22Rv1 (cell line): ENCODE data around the gene EFCAB7.

ENCODE experiments used
- H3K27ac ChIP-seq: fragments of 450-650 bp; 2 replicates; pipeline ENCODE4 v1.5.1; 2017
- ZFX ChIP-seq: fragments of 450-650 bp; IDR thresholded peaks from 2 replicates; pipeline ENCODE4 v1.6.1; 2017; ENCODE audit warnings: antibody characterized with exemption, borderline replicate concordance
- TF ChIP-seq, protein P1 (sequence below): fragments of 450-650 bp; IDR thresholded peaks from 2 replicates; pipeline ENCODE4 v1.5.1; 2017; ENCODE audit warnings: mild to moderate bottlenecking

The EFCAB7 gene

DNA sequence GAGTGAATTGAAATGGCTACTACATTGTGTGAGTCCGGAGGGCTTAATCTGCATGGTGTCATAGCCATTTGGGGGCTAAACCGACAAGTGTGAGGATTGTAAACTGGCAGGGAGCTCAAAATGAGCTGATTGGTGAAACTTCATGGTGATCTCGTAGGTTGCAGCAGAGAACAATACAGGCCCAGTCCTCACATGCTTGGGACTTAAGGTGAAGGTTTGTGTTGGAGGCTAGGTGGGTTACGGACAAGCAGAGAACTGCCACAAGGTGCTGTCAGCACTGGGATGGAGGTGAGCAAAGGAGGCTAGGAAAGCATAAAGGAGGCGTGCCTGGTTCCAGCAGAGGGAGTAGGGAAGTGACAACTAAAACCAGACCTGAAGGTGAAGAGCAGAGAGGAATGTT lies 79.3 kb downstream of the EFCAB7 start:
- no peak overlapping the region for H3K27ac ChIP-seq
- TF ChIP-seq ZFX = no peak
- TF ChIP-seq, protein P1, sequence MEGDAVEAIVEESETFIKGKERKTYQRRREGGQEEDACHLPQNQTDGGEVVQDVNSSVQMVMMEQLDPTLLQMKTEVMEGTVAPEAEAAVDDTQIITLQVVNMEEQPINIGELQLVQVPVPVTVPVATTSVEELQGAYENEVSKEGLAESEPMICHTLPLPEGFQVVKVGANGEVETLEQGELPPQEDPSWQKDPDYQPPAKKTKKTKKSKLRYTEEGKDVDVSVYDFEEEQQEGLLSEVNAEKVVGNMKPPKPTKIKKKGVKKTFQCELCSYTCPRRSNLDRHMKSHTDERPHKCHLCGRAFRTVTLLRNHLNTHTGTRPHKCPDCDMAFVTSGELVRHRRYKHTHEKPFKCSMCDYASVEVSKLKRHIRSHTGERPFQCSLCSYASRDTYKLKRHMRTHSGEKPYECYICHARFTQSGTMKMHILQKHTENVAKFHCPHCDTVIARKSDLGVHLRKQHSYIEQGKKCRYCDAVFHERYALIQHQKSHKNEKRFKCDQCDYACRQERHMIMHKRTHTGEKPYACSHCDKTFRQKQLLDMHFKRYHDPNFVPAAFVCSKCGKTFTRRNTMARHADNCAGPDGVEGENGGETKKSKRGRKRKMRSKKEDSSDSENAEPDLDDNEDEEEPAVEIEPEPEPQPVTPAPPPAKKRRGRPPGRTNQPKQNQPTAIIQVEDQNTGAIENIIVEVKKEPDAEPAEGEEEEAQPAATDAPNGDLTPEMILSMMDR = no peak

DNA sequence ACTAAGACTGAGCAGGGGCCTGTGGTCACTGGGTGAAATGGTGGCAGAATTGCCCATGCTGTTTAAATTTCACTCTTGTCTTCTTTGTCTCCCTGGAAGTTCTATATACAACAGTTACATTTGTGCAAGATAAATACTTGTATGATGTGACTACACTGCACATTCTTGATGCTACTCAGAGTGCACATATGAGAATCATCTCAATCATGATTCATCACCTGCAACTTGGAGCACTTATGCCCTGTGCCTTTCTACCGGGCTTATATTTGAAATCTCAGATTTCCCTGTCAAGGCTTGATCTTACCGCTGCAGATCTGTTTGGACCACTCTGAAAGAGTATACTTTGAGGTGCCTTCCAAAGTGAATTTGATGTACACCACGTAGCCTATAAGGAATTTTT lies 80.5 kb downstream of the EFCAB7 start:
- TF ChIP-seq, protein P1 = no peak
- TF ChIP-seq ZFX = no peak
- no peak overlapping the region for H3K27ac ChIP-seq

DNA sequence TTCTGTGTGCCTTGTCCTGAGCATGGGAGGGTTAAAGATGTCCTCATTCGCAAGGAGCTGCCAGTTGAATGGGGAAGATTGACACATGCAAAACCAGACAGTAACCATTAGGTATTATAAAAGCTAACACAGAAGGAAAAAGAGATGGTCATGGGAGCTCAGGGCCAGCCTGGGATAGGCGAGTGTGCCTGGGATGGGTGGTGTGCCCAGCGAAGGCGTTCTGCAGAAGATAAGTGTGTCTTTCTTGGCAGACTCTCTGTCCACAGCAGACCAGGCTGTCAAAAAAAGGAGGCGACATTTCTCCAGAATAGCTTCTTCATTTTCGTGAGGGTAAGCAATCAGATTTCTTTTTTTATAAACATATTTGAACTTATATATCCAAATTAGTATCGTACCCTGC lies 84.0 kb downstream of the EFCAB7 start:
- H3K27ac ChIP-seq = no peak overlapping the region
- no peak for TF ChIP-seq ZFX
- TF ChIP-seq, protein P1 = no peak

GRCh38 chr1:63611231-63611630 lies 87.9 kb downstream of the EFCAB7 start:
- H3K27ac ChIP-seq = no peak overlapping the region
- TF ChIP-seq, protein P1 = no peak
- TF ChIP-seq ZFX = no peak

- no peak for TF ChIP-seq ZFX
- TF ChIP-seq, protein P1 = no peak
- H3K27ac ChIP-seq = no peak overlapping the region
These were observed 89.2 kb downstream of the EFCAB7 start for GRCh38 chr1:63612564-63612963.

DNA sequence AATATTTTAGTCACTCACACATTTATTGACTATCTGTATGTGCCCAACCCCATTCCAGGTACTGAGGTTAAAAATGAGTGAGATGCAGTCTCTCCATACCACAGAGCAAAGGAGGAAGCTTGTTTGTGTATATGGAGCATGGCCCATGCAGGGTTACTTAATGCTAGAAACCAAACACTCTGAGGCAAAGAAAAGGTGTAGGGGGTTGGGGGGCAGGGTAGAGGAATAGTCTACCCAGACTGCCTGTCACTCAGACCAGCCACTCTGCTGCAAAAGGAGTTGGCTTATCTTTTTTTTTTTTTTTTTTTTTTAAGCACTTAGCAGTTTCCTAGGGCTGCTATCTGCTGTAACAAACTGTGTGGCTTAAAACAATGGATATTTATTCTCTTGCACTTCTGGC lies 89.6 kb downstream of the EFCAB7 start:
- TF ChIP-seq, protein P1 = no peak
- no peak for TF ChIP-seq ZFX
- H3K27ac ChIP-seq = no peak overlapping the region

GRCh38 chr1:63615768-63616420 lies 92.6 kb downstream of the EFCAB7 start:
- TF ChIP-seq ZFX = no peak
- TF ChIP-seq, protein P1 = peak; percentile 75
- no peak overlapping the region for H3K27ac ChIP-seq
